Loucy (cell line): ENCODE data around the gene CYP8B1.

ENCODE experiments used
- H2AFZ ChIP-seq: fragments of 200-600 bp; sonication (generic); 2 replicates; pipeline ENCODE4 v1.6.0; 2016; ENCODE audit warnings: antibody characterized with exemption, mild to moderate bottlenecking, low read length, moderate library complexity
- H3F3A ChIP-seq: fragments of 200-600 bp; 2 replicates; pipeline ENCODE4 v1.6.0; 2016; ENCODE audit warnings: antibody characterized with exemption, low read depth, mild to moderate bottlenecking
- H3K27me3 ChIP-seq: fragments of 200-600 bp; sonication (generic); 2 replicates; pipeline ENCODE4 v1.6.1; 2014; ENCODE audit warnings: low read length, mild to moderate bottlenecking; ENCODE audit not compliant: insufficient read depth, poor library complexity, severe bottlenecking
- H3K36me3 ChIP-seq: fragments of 200-600 bp; sonication (generic); 2 replicates; pipeline ENCODE4 v1.6.1; 2016; ENCODE audit warnings: low read length; ENCODE audit not compliant: insufficient read depth
- H3K4me1 ChIP-seq: fragments of 200-600 bp; sonication (generic); 2 replicates; pipeline ENCODE4 v1.5.1; 2014; ENCODE audit warnings: low read length, mild to moderate bottlenecking; ENCODE audit not compliant: insufficient read depth, poor library complexity, severe bottlenecking
- H3K4me2 ChIP-seq: fragments of 200-600 bp; sonication (generic); 2 replicates; pipeline ENCODE4 v1.6.0; 2014; ENCODE audit warnings: antibody characterized with exemption, low read length, low read depth, mild to moderate bottlenecking; ENCODE audit not compliant: poor library complexity, severe bottlenecking
- H3K4me3 ChIP-seq: fragments of 200-600 bp; sonication (generic); 2 replicates; pipeline ENCODE4 v1.5.1; 2014; ENCODE audit warnings: low read length, mild to moderate bottlenecking, mixed read lengths; ENCODE audit not compliant: poor library complexity, severe bottlenecking
- H3K79me2 ChIP-seq: fragments of 200-600 bp; sonication (generic); 2 replicates; pipeline ENCODE4 v1.6.1; 2014; ENCODE audit warnings: low read length; ENCODE audit not compliant: insufficient read depth
- H3K9ac ChIP-seq: fragments of 200-600 bp; sonication (generic); 2 replicates; pipeline ENCODE4 v1.6.0; 2014; ENCODE audit warnings: mild to moderate bottlenecking, low read depth, low read length, moderate library complexity; ENCODE audit not compliant: poor library complexity, severe bottlenecking
- H3K9me2 ChIP-seq: fragments of 200-600 bp; sonication (generic); replicated peaks from 2 replicates; pipeline ENCODE4 v1.6.1; 2016; ENCODE audit warnings: low read depth, low read length, mixed read lengths
- H3K9me3 ChIP-seq: fragments of 200-600 bp; sonication (generic); 2 replicates; pipeline ENCODE4 v1.6.1; 2014; ENCODE audit warnings: mild to moderate bottlenecking, antibody characterized with exemption, low read length, low read depth; ENCODE audit not compliant: insufficient read depth
- H4K20me1 ChIP-seq: fragments of 200-600 bp; sonication (generic); 2 replicates; pipeline ENCODE4 v1.6.0; 2014; ENCODE audit warnings: antibody characterized with exemption, low read length, mild to moderate bottlenecking; ENCODE audit not compliant: insufficient read depth, poor library complexity, severe bottlenecking
- CTCF ChIP-seq: fragments of 200-600 bp; sonication (generic); conservative IDR thresholded peaks from 2 replicates; pipeline ENCODE4 v1.5.1; 2014; ENCODE audit warnings: mild to moderate bottlenecking, antibody characterized with exemption, low read length
- EZH2phosphoT487 ChIP-seq: fragments of 200-600 bp; IDR thresholded peaks from 2 replicates; pipeline ENCODE4 v1.6.1; 2018; ENCODE audit warnings: antibody characterized with exemption, mild to moderate bottlenecking, moderate library complexity, borderline replicate concordance

Gene CYP8B1

GRCh38 chr3:42905740-42906069 lies 30.0 kb upstream of the CYP8B1 start:
- Histone ChIP-seq H3K4me2 (no peak overlapping the region), H3K9me2 (no peaks in the 10 kb centered on the region), H2AFZ (no peak overlapping the region), H3K27me3 (no peaks in the 10 kb centered on the region), H3K4me1 (no peaks in the 10 kb centered on the region), H3K9me3 (peaks cover 3% of the 10 kb centered on the region; the same call in 1 of the 2 replicates), H3K79me2 (no peaks in the 10 kb centered on the region), H4K20me1 (no peaks in the 10 kb centered on the region), H3F3A (no peaks in the 10 kb centered on the region), H3K36me3 (no peaks in the 10 kb centered on the region), H3K4me3 (no peak overlapping the region), H3K9ac (no peak overlapping the region)
- no peak for TF ChIP-seq CTCF
- no peak for TF ChIP-seq EZH2phosphoT487

GRCh38 chr3:42904076-42904475 lies 28.4 kb upstream of the CYP8B1 start:
- H3K79me2 ChIP-seq = no peaks in the 10 kb centered on the region
- TF ChIP-seq EZH2phosphoT487 (no peak), CTCF (no peak)
- H3K36me3 ChIP-seq = no peaks in the 10 kb centered on the region

GRCh38 chr3:42902257-42902656 lies 26.6 kb upstream of the CYP8B1 start:
- no peaks in the 10 kb centered on the region for H3K9me2 ChIP-seq
- H3K4me3 ChIP-seq = no peak overlapping the region
- no peak overlapping the region for H2AFZ ChIP-seq
- no peaks in the 10 kb centered on the region for H3K36me3 ChIP-seq
- no peaks in the 10 kb centered on the region for H3K4me1 ChIP-seq
- peaks cover 3% of the 10 kb centered on the region; the same call in 1 of the 2 replicates for H3K9me3 ChIP-seq
- no peaks in the 10 kb centered on the region for H3F3A ChIP-seq
- H3K27me3 ChIP-seq = no peaks in the 10 kb centered on the region
- H3K9ac ChIP-seq = no peak overlapping the region
- H4K20me1 ChIP-seq = no peaks in the 10 kb centered on the region
- no peaks in the 10 kb centered on the region for H3K79me2 ChIP-seq
- no peak for TF ChIP-seq EZH2phosphoT487
- no peak for TF ChIP-seq CTCF
- H3K4me2 ChIP-seq = no peak overlapping the region

More at GRCh38 chr3:42904076-42904475, 28.4 kb upstream of the CYP8B1 start:
- Histone ChIP-seq H2AFZ (no peak overlapping the region), H3K27me3 (no peaks in the 10 kb centered on the region), H3K9me2 (no peaks in the 10 kb centered on the region), H3K4me2 (no peak overlapping the region), H4K20me1 (no peaks in the 10 kb centered on the region), H3K4me3 (no peak overlapping the region), H3F3A (no peaks in the 10 kb centered on the region), H3K9ac (no peak overlapping the region), H3K9me3 (peaks cover 3% of the 10 kb centered on the region; the same call in 1 of the 2 replicates), H3K4me1 (no peaks in the 10 kb centered on the region)
